Epidermal melanocyte (primary cell): ENCODE data around the gene KLF11.
"Not testable (repeated sequence)": the region's sequence is repeated elsewhere in the genome, so short reads cannot be mapped to it uniquely, and the experiment has no call there.

ENCODE experiments used
- DNase-seq: peaks from one replicate; pipeline ENCODE4 v3.0.0; 2011; ENCODE audit warnings: low spot score; ENCODE audit not compliant: insufficient read length

The KLF11 gene

DNA sequence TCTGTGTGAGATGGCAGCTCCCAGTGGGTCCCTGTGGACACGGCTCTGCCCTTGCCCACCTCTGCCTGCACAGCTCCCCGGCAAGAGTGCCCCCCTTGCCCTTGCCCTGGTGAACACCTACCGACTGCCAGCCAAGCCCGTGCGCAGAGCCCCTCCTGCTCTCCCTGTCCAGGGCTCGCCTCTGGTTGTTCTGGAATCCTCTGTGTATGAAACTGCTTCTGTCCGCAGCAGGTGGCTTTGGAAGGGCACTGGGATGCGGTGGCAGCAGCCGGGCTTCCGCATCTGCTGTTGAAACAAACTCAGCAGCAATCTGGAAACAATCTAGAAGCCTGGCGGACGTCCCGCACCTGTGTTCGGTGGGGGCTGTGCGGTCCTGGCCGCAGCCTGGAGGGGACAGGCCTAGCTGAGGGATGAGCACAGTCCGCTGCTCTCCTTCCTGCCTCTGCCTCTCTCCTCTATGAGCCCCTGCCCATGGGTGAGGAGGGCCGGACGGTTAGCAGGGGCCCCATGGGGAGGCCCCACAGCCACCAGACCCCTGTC lies 34.0 kb upstream of the KLF11 start:
- no peak for DNase-seq

DNA sequence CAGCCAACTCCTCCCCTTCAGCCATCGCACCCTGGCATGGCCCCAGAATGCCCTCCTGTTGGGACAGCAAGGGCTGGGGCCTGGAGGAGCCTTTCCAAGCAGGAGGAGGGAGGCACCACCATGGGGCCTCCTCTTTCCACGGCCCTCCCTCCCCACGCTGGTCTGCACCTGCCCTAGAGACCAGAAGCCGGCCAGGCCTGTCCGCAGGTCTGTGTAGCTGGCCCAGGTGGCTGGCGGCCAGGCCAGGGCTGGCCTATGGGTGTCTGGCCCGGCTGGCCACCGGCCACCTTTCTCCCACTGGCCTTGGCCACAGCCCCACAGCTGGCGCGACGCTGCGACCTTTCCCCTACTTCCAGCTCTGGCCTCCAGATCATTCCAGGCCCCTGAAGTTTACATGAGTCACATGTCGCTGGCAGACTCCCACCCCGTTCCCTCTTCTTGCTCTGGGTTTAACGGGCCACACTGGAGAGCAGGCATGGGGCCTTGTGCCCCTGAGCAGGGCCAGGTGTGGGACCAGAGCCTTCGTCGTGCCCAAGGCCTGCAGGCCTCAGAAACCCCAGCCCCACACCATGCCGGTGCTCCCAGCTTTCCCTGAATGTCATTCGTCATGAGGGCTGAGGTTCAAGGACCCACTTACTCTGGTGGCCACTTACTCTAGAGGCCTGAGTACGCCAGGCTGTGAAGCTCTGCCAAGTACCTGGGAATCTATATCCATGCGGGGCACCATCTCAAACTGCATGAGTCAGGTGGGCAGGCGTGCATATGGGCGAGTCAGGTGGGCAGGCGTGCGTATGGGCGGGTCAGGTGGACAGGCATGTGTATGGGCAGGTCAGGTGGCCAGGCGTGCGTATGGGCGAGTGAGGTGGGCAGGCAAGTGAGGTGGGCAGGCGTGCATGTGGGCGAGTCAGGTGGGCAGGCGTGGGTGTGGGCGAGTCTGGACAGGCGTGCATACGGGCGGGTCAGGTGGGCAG lies 33.3 kb upstream of the KLF11 start:
- no peak for DNase-seq

GRCh38 chr2:10010861-10011605 lies 32.3 kb upstream of the KLF11 start:
- DNase-seq, result not testable (repeated sequence)

GRCh38 chr2:10011606-10012325 lies 31.6 kb upstream of the KLF11 start:
- not testable (repeated sequence) for DNase-seq

DNA sequence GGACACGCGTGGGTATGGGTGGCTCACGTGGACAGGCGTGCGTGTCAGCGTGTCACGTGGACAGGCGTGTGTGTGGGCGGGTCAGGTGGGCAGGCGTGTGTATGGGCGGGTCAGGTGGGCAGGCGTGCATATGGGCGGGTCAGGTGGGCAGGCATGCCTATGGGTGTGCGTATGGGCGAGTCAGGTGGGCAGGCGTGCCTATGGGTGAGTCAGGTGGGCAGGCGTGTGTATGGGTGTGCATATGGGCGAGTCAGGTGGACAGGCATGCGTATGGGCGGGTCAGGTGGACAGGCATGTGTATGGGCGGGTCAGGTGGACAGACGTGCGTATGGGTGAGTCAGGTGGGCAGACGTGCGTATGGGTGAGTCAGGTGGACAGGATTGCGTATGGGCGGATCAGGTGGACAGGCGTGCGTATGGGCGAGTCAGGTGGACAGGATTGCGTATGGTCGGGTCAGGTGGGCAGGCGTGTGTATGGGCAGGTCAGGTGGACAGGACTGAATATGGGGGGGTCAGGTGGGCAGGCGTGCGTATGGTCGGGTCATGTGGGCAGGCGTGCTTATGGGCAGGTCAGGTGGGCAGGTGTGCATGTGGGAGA lies 30.9 kb upstream of the KLF11 start:
- DNase-seq, result not testable (repeated sequence)

DNA sequence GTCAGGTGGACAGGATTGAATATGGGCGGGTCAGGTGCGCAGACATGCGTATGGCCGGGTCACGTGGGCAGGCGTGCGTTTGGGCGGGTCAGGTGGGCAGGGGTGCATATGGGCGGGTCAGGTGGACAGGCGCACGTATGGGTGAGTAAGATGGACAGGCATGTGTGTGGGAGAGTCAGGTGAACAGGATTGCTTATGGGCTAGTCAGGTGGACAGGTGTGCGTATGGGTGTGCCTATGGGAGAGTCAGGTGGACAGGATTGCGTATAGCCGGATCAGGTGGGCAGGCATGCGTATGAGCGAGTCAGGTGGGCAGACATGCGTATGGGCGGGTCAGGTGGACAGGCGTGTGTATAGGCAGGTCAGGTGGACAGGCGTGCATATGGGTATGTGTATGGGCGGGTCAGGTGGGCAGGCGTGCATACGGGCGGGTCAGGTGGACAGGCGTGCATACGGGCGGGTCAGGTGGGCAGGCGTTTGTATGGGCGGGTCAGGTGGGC lies 30.3 kb upstream of the KLF11 start:
- DNase-seq, result no peak

DNA sequence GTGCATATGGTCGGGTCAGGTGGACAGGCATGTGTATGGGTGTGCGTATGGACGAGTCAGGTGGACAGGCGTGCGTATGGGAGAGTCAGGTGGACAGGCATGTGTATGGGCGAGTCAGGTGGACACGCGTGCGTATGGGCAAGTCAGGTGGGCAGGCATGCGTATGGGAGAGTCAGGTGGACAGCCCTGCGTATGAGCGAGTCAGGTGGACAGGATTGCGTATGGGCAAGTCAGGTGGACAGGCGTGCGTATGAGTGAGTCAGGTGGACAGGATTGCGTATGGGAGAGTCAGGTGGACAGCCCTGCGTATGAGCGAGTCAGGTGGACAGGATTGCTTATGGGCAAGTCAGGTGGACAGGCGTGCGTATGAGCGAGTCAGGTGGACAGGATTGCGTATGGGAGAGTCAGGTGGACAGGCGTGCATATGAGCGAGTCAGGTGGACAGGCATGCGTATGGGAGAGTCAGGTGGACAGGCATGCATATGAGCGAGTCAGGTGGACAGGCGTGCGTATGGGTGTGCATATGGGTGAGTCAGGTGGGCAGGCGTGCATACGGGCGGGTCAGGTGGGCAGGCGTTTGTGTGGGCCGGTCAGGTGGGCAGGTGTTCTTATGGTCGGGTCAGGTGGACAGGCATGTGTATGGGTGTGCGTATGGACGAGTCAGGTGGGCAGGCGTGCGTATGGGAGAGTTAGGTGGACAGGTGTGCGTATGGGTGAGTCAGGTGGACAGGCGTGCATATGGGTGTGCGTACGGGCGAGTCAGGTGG lies 29.5 kb upstream of the KLF11 start:
- DNase-seq, result not testable (repeated sequence)

- no peak for DNase-seq
These were observed 28.7 kb upstream of the KLF11 start for GRCh38 chr2:10014418-10015190.

- not testable (repeated sequence) for DNase-seq
These were observed 27.9 kb upstream of the KLF11 start for GRCh38 chr2:10015376-10015989.

GRCh38 chr2:10016001-10016801 lies 27.1 kb upstream of the KLF11 start:
- DNase-seq, result no peak

DNA sequence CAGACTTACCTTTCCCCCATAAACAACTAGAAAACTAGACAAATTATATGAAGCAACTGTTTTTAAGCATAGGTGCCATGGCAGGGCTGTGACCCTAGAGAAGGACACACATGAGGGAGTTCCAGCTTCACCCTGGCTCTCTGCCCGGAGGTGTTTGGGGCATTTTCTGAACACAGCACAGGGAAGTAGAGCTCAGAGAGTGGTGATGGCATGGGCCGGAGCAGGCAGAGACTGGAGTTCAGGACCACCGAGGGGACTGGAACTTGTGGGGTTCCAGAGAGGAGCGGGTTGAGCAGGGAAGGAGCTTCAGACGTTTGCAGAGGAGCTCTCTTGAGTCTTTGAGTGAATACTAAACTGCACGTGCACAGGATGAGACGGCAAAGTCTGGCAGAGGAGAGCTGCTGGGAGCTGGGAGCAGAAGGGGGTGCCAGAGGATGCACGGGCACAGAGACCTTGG lies 26.5 kb upstream of the KLF11 start:
- no peak for DNase-seq

DNA sequence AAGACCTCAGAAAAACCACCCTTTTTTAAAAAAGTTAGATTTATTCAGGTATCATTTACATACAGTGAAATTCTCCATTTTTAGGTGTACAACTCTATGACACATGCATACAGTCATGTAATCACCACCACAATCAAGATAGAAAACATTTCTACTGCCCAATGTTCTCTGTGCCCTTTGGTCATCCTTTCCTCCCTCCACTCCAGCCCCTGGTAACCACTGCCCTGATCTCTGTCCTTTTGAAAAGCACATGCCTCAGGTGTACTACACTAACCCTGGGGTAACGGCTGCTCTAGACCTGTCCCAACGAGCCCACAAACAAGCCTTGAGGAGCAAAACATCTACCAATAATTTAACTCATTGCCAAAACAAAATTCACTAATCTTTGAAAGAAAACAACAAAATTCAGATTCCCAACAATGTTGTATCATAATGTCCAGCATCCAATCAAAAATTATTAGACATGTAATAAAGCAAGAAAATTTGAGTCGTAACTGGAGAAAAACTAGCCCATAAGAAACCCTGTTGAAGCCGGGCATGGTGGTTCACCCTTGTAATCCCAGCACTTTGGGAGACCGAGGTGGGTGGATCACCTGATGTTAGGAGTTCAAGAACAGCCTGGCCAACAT lies 25.9 kb upstream of the KLF11 start:
- no peak for DNase-seq

GRCh38 chr2:10019174-10019573 lies 24.2 kb upstream of the KLF11 start:
- no peak for DNase-seq

DNA sequence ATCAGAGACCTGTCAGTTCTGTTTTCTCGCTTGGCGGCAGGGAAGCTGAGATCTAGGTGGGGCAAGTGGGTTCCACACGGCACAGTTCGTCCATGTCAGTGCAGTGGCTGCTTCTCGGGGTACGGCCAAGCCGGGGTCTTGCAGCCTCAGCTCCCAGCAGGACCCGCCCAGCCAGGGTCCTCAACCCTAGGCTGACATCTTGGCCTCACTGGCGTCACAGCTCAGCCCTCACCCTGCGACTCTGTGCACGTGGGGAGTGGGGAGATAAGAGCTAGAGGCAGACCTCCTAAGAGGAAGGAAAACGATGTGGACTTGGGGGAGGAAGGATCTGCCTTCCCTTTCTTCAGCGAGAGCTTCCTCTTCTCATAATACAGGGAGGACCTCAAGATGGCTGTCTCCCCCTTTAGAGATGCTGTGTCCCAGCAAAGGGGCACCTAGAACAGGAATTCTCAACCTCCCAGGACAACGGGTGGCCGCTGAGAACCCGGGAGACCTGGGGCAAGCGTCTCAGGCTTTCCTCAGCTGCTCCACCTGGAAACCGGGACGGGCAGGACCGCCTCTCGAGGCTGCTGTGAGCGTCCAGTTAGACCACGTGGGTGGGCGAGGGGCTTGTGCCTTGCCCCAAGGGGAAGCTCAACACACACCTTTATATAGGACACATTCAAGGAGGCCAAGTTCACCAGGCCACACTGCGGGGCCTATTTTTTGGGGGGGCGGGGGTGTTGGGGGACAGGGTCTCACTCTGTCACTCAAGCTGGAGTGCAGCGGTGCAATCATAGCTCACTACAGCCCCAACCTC lies 23.5 kb upstream of the KLF11 start:
- DNase-seq, result no peak

DNA sequence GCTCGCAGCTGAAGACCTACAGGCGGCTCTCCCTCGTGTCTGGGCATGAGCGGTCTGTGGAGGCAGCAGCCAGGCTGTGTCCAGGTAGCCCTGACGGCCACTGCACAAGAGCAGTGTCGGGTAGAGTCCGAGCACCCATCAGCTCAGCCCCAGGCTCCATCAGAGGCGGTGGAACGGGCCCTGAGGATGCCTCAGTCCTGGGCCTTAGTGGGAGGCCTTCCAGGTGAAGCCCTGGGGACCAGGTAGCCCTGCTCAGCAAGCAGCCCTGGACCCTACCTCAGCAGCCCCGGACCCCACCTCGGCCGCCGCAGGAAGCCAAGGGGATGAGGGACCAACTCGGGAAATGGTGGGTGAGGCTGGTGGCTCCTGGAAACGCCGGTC lies 21.3 kb upstream of the KLF11 start:
- no peak for DNase-seq

DNA sequence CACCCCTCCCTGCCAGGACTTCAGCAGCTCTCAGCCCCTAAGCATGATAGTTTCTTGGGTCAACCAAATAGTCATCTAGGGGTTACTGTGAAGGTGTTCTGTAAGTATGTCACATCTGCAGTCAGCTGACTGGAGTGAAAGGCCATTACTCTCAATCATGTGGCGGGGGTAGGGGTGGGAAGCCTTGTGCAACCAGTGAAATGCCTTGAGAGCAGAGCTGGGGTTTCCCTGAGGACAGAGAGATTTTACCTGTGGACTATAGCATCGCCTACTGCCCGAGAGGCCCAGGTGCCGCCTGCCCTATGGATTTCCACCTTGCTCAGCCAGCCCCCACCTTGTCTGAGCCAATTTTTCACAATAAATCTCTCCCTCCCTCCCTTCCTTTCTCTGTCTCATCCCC lies 20.9 kb upstream of the KLF11 start:
- no peak for DNase-seq
